ENCODE data around the gene COX14.

- no peak for TF ChIP-seq YY1 (IDR thresholded peaks at IDR 0.05; ENCODE audit: insufficient read depth, insufficient read length)
- TF ChIP-seq ZNF274 (IDR thresholded peaks at IDR 0.05; ENCODE audit: low read depth, low read length), result no peak
Observed at GRCh38 chr12:50119387-50119786, 7.4 kb downstream of the COX14 start.

All from NT2/D1 (cell line).